Measurements from ENCODE around the gene ABHD12B. TPM values are rescaled to one million over a fixed set of nuclear protein-coding genes. Genes with fewer than 3 reads are reported as not detected.
"Not testable (repeated sequence)": the region's sequence is repeated elsewhere in the genome, so short reads cannot be mapped to it uniquely, and the experiment has no call there.

Gene ABHD12B
- total RNA-seq, 1 experiment from 2014 or later: not detected

DNA sequence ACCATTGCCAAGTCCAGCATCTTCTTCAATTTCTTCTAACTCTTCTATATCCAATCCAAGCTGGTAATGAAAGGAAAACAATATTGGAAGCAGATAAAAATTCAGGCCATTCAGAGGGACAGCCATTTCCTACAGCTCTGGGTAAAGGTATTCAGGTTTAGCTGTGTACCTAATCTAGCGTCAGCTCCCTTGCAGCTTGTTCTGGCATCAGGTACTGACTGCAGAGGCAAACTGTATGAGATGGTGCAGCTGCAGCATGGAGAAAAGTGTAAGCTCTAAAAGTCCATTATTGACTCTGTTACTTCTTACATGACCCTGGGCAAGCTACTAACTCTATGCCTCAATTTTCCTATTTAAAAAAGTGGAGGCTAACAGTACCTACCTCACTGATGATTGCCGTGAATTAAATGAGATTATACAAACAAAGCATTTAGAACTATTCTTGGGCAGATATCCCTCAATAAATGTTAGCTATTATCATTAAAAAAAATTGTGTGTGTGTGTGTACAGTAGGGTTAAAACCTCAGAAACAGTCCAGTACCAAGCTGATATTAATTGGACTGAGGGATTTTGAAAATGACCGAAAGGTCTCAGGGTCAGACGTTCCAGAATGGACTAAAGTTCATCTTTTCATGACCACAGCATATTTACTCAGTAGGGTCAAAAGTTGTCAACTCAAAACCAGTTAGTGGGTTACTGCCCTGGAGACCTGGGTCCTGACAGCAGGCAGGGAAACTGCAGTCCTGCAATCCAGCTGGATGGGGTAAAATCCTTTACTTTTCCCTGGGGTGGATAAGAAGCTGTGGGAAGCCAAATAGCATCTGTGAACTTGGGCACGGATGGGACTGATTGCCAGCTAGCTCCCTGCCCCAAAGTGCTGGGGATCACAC lies 63.5 kb downstream of the ABHD12B start:
- no peak for DNase-seq (ENCODE audit: low spot score)

DNA sequence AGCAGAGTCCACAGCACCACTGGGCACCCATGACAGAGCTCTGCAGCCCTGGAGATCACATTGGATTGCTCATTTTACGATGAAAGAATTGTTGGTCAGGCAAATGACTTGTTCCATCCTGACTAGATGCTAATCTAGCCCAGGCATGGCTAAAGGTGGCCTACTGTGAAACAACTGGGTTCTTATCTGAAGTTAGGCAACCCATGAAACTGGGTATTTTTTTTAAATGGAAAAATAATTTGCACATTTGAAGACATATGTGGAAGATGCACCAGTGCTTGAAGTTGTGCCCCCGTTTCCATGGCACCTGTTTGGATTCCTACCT lies 64.1 kb downstream of the ABHD12B start:
- DNase-seq (ENCODE audit: low spot score): no peak

DNA sequence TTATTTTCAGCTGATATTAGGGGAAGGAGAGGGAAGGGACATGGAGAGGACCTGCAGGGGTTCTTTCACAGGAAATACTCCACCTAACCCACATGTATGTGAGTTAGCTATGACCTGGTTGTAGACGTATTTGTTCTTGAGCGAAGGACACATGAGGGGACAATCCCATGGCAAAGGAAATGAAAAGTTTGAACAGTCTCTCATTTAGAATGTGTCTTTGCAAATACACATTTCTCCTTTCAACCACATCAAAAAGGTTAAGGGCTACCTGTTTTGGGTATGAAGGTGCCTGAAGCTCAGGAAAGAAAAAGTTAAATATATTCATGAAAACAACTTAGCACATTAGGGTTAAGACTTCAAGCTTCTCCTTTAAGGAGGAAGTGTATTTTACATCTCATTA lies 65.0 kb downstream of the ABHD12B start:
- no peak for DNase-seq (ENCODE audit: low spot score)

DNA sequence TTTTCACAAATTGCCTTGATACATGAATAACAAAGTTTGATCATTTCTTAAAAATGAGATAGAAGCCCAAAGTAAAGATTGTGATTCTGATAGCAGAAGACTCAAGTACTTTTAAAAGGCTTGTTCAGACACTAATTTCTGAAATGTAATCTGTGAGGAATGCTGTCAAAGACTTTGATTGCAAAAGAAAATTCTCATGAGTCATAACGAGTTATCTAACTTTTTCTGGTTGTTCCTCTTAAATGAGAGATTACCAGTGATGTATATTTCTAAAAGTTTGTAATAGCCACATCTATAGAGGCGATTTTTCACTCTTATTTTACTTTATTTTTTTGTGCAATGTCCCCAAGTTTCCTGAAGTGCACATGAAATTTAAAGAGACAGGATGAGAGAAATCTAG lies 65.5 kb downstream of the ABHD12B start:
- DNase-seq (ENCODE audit: low spot score): no peak

DNA sequence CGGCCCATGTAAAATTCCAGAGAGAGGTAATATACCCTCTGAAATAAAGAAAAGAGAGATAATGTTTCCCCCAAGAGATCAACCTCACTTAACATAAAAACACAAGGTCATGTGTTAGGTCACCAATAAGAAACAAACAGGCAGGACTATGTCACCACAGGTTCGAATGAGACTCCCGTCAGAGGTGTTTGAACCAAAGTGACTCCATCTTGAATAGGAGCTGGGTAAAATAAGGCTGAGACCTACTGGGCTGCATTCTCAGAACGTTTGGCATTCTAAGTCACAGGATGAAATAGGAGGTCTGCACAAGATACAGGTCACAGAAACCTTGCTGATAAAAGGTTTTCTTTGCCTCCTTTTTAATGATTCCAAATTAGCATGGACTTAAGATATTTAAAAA lies 65.9 kb downstream of the ABHD12B start:
- no peak for DNase-seq (ENCODE audit: low spot score)

DNA sequence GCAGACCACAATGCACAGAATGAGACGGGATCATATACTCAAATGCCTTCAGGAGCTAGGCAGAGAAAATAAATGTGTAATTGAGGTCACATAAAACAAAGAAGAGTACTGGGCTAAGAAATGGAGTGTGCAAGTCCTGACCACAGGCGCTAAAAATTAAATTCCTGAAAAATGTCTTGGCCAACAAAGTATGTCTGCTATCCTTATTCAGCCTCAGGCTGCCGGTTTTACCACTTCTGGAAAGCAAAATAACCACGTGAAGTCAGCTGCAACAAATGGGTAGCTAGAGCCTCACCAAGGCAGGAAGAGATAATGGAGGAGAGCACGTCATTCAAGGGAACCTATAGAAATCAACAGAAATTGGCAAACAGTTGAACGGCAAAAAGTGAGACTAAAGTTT lies 69.3 kb downstream of the ABHD12B start:
- no peak for DNase-seq (ENCODE audit: low spot score)

DNA sequence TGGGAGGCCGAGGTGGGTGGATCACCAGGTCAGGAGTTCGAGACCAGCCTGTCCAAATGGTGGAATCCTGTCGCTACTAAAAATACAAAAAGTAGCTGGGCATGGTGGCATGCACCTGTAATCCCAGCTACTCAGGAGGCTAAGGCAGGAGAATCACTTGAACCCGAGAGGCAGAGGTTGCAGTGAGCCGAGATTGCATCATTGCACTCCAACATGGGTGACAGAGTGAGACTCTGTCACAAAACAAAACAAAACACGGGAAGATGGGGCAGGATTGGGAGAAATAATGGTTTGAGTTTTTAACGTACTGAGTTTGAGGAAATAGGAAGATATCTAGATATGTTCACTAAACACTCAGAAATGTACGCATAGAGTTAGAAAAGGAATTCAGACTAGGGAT lies 69.8 kb downstream of the ABHD12B start:
- not testable (repeated sequence) for DNase-seq (ENCODE audit: low spot score)

DNA sequence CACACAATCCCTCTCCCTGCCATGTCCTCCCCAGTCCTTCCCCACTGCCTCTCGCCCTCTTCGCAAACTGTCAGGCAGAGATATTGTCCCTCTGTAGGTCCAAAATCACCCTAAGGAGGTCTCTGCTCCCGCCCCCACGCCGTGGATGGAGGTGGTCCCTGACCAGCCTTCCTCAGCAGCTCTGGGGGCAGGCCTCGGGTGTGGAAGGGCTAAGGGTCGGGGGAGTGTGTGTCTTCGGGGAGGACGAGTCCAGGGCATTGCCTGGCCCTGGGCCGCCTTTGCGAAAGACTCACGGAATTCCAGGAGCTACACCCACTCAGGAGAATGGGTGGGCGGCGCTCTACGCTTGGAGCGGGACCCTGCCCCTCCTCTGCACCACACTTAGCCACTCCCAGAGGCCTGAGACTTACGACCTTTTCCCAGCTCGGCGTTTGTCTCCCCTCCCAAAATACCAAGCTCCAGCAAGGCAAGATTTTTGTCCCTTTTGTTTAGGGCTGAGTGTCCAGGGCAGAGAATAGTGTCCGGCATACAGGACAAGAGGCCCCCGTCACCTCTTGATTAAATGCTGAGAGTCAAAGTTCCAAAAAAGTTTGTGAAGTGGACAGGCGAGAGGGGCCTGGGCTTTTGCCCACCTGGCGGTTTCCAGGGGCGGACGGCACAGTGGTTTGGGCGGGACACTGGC lies 71.5 kb downstream of the ABHD12B start:
- DNase-seq (ENCODE audit: low spot score): no peak

DNA sequence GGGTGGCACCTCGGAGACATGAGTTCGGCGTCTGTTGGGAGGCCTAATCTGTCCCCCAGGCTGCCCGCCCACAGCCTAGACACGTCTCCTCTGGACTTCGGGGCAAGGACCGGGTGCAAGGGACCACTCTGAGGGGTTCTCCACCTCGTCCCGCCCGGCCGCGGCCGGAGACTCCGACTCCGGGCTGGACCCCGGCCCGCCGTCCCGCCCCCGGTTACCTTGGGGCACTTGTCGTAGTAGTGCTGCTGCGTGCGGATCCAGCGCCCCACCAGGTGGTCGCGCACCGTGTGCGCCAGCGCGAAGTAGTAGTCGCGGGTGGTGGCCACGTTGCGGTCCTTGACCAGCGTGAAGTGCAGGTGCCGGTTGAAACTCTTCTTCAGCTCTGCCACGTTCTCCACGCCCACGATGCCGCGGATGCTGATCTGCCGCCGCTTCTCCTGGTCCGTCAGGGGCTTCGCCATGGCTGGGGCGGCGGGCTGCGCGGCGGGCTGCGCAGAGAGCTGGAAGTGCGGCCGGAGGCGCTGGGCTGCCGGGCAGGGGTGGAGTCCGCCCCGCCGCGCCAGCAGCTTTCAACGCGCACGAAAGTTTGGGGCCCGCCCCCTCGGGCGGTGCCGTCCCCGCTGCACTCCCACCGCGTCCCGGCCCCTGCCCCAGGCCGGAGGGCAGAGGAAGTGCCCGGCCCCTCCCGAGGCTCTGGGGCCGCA lies 72.2 kb downstream of the ABHD12B start, which contains the start of gene PYGL:
TSS of gene PYGL (minus strand) at position 541 of the 704 bp plus-strand sequence. CDS start at position 461, 80 bp downstream.
- peak; percentile 30 for DNase-seq (ENCODE audit: low spot score)

DNA sequence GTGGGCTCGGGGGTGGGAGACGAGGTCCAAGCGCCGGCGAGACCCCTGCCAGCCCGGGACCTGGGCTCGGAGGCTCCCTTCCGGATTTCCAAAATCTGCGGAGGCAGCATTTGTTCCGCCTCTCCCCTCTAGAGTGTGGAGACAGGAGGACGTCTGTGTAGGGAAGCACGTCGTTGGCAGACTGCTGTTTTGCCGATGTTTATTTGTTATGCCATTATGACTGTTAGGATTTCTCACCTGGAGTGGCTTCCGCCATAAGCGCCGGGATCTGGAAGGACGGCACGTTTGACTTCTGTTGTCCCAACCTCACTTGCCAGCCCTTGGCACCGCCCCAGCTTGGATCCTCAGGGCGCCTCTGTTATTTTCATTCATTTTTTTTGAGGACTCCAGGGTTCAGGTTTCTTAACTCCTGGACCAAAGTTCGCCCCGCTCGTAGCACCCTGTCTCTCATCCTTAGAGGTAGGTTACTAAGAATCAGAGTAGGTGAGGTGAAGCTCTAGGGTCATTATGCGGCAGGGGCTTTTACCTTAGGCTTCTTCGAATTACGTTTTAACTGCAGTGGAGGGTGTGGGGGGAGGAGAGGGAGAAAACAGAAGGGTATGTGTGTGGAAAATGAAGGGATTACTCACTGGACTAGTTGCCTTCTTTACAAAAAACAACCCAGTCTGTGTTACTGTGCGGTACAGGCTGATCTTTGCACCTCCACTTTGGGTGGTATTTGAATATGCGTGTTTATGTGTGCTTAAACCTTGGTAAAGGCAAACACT lies 73.0 kb downstream of the ABHD12B start:
- DNase-seq (ENCODE audit: low spot score): peak; percentile 37

DNA sequence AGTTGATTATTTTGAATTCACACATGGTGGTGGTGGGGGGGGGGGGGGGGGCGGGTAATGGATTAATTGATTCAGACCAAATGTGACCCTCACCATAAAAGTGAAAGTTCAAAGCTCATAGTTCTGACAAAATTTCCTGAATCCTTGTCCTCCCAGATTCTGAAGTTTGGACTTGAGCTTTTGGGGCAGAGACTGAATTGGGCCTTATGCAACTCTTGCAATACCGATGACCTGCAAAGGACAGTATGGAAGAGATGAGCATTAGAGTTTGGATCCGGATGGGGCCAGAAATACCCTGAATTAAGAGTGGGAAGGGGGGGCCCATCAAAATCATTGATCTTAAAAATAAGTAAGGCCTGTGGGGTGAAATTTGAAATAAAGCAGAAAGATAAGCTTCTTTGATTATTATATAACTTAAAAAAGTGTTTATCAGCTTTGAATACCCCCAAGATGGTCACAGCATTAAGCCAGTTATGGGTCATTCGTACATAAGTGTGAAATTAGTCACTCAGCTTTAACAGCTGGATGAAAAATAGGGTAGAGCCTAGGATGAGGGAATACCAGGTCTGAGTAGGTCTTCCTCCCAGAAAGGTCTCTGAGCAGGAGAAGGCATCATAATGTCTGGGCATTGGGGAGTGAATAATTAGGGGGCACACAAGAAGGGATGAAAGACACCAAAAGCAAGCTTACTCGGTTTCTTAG lies 74.5 kb downstream of the ABHD12B start:
- no peak for DNase-seq (ENCODE audit: low spot score)

DNA sequence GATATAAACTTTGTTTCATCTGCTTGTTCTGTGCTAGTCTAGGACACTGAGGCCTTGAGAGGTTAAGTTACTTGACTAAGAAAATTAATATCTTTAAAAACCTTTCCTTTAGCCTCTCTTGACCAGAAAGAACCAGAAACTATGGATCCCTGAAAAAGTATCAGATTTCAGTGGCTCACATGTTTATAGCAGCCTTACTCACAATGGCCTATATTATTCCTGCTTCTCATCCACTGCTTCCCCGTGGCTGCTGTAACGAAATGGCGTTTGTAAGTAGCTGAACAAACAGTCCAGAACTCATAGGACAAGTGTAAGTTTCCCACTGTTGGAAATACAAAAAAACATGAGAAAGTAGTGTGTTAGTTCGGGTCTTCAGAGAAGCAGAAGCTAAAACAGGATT lies 75.6 kb downstream of the ABHD12B start:
- DNase-seq (ENCODE audit: low spot score): no peak

DNA sequence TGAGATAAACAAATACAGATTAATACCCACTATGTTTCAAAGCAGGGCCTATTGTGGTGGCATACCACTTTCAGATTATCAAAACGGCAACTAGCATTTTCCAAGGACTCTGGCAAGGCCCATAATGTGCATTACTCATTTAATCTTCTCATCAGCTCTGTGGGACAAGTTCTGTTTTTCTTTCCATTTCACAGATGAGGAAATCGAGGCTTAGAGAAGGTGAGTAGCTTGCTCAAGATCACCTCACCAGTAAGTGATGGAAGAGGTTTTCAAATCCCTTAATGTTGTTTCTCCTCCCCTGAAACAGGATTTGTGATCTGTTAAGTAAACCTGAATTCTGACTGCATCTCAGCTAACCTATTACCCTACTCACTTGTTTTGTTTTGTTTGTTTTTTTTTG lies 76.4 kb downstream of the ABHD12B start:
- DNase-seq (ENCODE audit: low spot score): no peak

DNA sequence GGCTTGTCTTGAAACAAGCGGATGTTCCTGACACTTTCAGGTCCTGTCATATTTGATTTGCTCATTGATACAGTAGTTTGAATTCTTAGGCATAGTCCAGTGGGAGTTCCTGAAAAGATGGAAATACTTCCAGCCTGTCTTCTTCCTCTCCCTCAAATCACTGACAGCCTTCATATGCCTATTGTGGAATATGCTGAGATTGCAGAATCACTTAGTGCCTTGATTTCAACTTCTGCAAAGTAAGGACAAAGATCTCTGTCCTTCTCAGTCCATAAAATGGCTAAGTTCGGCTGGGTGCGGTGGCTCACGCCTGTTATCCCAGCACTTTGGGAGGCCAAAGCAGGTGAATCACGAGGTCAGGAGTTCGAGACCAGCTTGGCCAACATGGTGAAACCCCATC lies 79.2 kb downstream of the ABHD12B start:
- DNase-seq (ENCODE audit: low spot score): no peak

DNA sequence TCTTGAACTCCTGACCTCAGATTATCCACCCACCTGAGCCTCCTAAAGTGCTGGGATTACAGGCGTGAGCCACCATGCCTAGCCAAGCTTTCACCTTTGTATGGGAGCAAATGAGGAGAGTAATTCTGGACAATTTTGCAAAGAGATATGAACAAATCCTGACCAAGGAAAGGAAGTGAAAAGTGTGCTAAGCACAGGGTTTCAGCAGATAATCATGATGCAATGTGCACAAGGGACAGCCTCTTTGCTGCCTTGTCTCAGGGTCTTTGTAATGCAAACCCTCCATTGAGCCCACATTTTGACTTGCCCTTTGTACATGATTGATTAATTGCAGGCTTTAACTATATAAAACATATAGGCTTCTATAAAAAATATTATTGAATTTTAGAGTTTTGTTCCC lies 81.6 kb downstream of the ABHD12B start:
- DNase-seq (ENCODE audit: low spot score): no peak

Other genes with a start within 250 kb of the ABHD12B start
- gene SAV1, start 203.7 kb upstream of the ABHD12B start, total RNA-seq (2014; rRNA removed; shearing (Covaris generic)): 19.4 and 29.1 TPM in 2 replicates
- gene NIN, start 40.9 kb upstream of the ABHD12B start, total RNA-seq (2014; rRNA removed; shearing (Covaris generic)): 12.2 and 12.7 TPM in 2 replicates
- gene PYGL, start 72.4 kb downstream of the ABHD12B start, total RNA-seq (2014; rRNA removed; shearing (Covaris generic)): 35.1 and 43.0 TPM in 2 replicates
- 0.06 and 0.48 TPM in 2 replicates for gene TRIM9, start 223.1 kb downstream of the ABHD12B start, total RNA-seq (2014; rRNA removed; shearing (Covaris generic))

All from H4 (cell line).